PC-9 (cell line): Measurements from ENCODE around the gene NYNRIN.

Experiments used
- EZH2 ChIP-seq: fragments of 200-600 bp; sonication (generic); IDR thresholded peaks from 2 replicates; pipeline ENCODE4 v1.8.0; 2017; ENCODE audit warnings: antibody characterized with exemption, low read depth
- TF ChIP-seq, protein P1 (sequence below): fragments of 200-600 bp; sonication (generic); conservative IDR thresholded peaks from 2 replicates; pipeline ENCODE4 v1.6.1; 2017; ENCODE audit warnings: mixed run types, antibody characterized with exemption, mild to moderate bottlenecking, moderate library complexity

GRCh38 chr14:24366413-24366720 lies 32.4 kb upstream of the NYNRIN start:
- TF ChIP-seq, protein P1, sequence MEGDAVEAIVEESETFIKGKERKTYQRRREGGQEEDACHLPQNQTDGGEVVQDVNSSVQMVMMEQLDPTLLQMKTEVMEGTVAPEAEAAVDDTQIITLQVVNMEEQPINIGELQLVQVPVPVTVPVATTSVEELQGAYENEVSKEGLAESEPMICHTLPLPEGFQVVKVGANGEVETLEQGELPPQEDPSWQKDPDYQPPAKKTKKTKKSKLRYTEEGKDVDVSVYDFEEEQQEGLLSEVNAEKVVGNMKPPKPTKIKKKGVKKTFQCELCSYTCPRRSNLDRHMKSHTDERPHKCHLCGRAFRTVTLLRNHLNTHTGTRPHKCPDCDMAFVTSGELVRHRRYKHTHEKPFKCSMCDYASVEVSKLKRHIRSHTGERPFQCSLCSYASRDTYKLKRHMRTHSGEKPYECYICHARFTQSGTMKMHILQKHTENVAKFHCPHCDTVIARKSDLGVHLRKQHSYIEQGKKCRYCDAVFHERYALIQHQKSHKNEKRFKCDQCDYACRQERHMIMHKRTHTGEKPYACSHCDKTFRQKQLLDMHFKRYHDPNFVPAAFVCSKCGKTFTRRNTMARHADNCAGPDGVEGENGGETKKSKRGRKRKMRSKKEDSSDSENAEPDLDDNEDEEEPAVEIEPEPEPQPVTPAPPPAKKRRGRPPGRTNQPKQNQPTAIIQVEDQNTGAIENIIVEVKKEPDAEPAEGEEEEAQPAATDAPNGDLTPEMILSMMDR = no peak
- no peak for TF ChIP-seq EZH2
